H9 (cell line): ENCODE measurements around the gene APBB3. TPM values are rescaled to one million over a fixed set of nuclear protein-coding genes. Genes with fewer than 3 reads are reported as not detected.

ENCODE experiments used
- DNase-seq: peaks from one replicate; pipeline ENCODE4 v3.0.0-alpha.2; 2017
- H2AFZ ChIP-seq: one replicate; pipeline ENCODE4 v1.6.1; 2013; ENCODE audit warnings: mild to moderate bottlenecking, low read length, control low read depth, moderate library complexity
- H2AK5ac ChIP-seq: 2 replicates; pipeline ENCODE4 v1.6.1; 2013; ENCODE audit warnings: low read length, control low read depth, mixed read lengths; ENCODE audit not compliant: insufficient read length
- H2BK120ac ChIP-seq: one replicate; pipeline ENCODE4 v1.6.1; 2013; ENCODE audit warnings: low read depth, mild to moderate bottlenecking, low read length, control low read depth, inconsistent platforms; ENCODE audit not compliant: poor library complexity, severe bottlenecking
- H2BK12ac ChIP-seq: 2 replicates; pipeline ENCODE4 v1.6.1; 2013; ENCODE audit warnings: low read length, control low read depth, mixed read lengths, low read depth; ENCODE audit not compliant: insufficient read length
- H2BK15ac ChIP-seq: 2 replicates; pipeline ENCODE4 v1.6.1; 2013; ENCODE audit warnings: low read depth, low read length, control low read depth
- H2BK20ac ChIP-seq: one replicate; pipeline ENCODE4 v1.6.1; 2013; ENCODE audit warnings: low read depth, mild to moderate bottlenecking, low read length, control low read depth, inconsistent platforms; ENCODE audit not compliant: poor library complexity, severe bottlenecking
- H2BK5ac ChIP-seq: 2 replicates; pipeline ENCODE4 v1.6.1; 2013; ENCODE audit warnings: low read length, control low read depth, mixed read lengths; ENCODE audit not compliant: insufficient read length
- H3K14ac ChIP-seq: 2 replicates; pipeline ENCODE4 v1.6.1; 2013; ENCODE audit warnings: low read length, control low read depth; ENCODE audit not compliant: insufficient read depth
- H3K18ac ChIP-seq: 2 replicates; pipeline ENCODE4 v1.6.1; 2013; ENCODE audit warnings: low read depth, mild to moderate bottlenecking, mixed read lengths, low read length, control low read depth; ENCODE audit not compliant: insufficient read length
- H3K23ac ChIP-seq: 2 replicates; pipeline ENCODE4 v1.6.1; 2013; ENCODE audit warnings: low read length, control low read depth, mixed read lengths, low read depth; ENCODE audit not compliant: insufficient read length
- H3K23me2 ChIP-seq: 2 replicates; pipeline ENCODE4 v1.6.1; 2013; ENCODE audit warnings: low read depth, mild to moderate bottlenecking, mixed read lengths, low read length, control low read depth; ENCODE audit not compliant: insufficient read length, poor library complexity, severe bottlenecking
- H3K27ac ChIP-seq: 2 replicates; pipeline ENCODE4 v1.5.1; 2013; ENCODE audit warnings: low read length, control low read depth, mixed read lengths, low read depth; ENCODE audit not compliant: insufficient read length
- H3K27me3 ChIP-seq: 2 replicates; pipeline ENCODE4 v1.6.1; 2013; ENCODE audit warnings: low read length, control low read depth, inconsistent platforms; ENCODE audit not compliant: insufficient read depth
- H3K4ac ChIP-seq: 2 replicates; pipeline ENCODE4 v1.6.1; 2013; ENCODE audit warnings: low read depth, mild to moderate bottlenecking, control low read depth, inconsistent platforms, low read length, moderate library complexity
- H3K4me1 ChIP-seq: 2 replicates; pipeline ENCODE4 v1.6.1; 2013; ENCODE audit warnings: low read length, control low read depth, inconsistent platforms; ENCODE audit not compliant: insufficient read depth
- H3K4me2 ChIP-seq: 2 replicates; pipeline ENCODE4 v1.6.1; 2013; ENCODE audit warnings: low read length, control low read depth, mixed read lengths; ENCODE audit not compliant: insufficient read length, insufficient read depth
- H3K56ac ChIP-seq: 2 replicates; pipeline ENCODE4 v1.6.1; 2013; ENCODE audit warnings: low read depth, mild to moderate bottlenecking, mixed read lengths, low read length, control low read depth; ENCODE audit not compliant: insufficient read length
- H3K79me1 ChIP-seq: 2 replicates; pipeline ENCODE4 v1.6.1; 2013; ENCODE audit warnings: low read depth, mild to moderate bottlenecking, moderate library complexity, low read length, control low read depth, inconsistent platforms; ENCODE audit not compliant: insufficient read depth, poor library complexity, severe bottlenecking
- H3K79me2 ChIP-seq: 2 replicates; pipeline ENCODE4 v1.6.1; 2013; ENCODE audit warnings: low read length, control low read depth, inconsistent platforms; ENCODE audit not compliant: insufficient read depth
- H3K9ac ChIP-seq: 2 replicates; pipeline ENCODE4 v1.6.1; 2013; ENCODE audit warnings: low read length, control low read depth, mixed read lengths; ENCODE audit not compliant: insufficient read length; ENCODE audit errors: extremely low read depth
- H3K9me3 ChIP-seq: one replicate; pipeline ENCODE4 v1.6.1; 2013; ENCODE audit warnings: low read depth, low read length, inconsistent platforms; ENCODE audit not compliant: control insufficient read depth
- H3T11ph ChIP-seq: one replicate; pipeline ENCODE4 v1.6.1; 2013; ENCODE audit warnings: mild to moderate bottlenecking, low read length, control low read depth, inconsistent platforms
- H4K20me1 ChIP-seq: one replicate; pipeline ENCODE4 v1.6.1; 2013; ENCODE audit not compliant: control insufficient read depth, insufficient read length, insufficient read depth
- H4K5ac ChIP-seq: 2 replicates; pipeline ENCODE4 v1.6.1; 2013; ENCODE audit warnings: low read depth, mild to moderate bottlenecking, mixed read lengths, low read length, control low read depth; ENCODE audit not compliant: insufficient read length
- H4K8ac ChIP-seq: replicated peaks from 2 replicates; pipeline ENCODE4 v1.6.1; 2013; ENCODE audit warnings: low read length, control low read depth, mixed read lengths, low read depth; ENCODE audit not compliant: insufficient read length
- H4K91ac ChIP-seq: 2 replicates; pipeline ENCODE4 v1.6.1; 2013; ENCODE audit warnings: low read depth, mild to moderate bottlenecking, moderate library complexity, mixed read lengths, low read length, control low read depth; ENCODE audit not compliant: insufficient read length
- H3K27ac Mint-ChIP-seq, 3 experiments: 2 replicates in 2 of 3; 3 replicates in 1 of 3; pipeline ENCODE4 v1.8.0; 2020 to 2021; ENCODE audit warnings: mixed read lengths in 3 of 3, mild to moderate bottlenecking in 1 of 3, moderate library complexity in 1 of 3
- H3K27me3 Mint-ChIP-seq: 2 replicates; pipeline ENCODE4 v1.8.0; 2021; ENCODE audit warnings: low read depth, mild to moderate bottlenecking, moderate library complexity, mixed read lengths
- H3K36me3 Mint-ChIP-seq, 3 experiments: 2 replicates in 2 of 3; 3 replicates in 1 of 3; pipeline ENCODE4 v1.8.0; 2020 to 2021; ENCODE audit warnings: low read depth in 3 of 3, mixed read lengths in 3 of 3; ENCODE audit not compliant: insufficient read depth in 1 of 3
- H3K4me1 Mint-ChIP-seq, 2 experiments: 2 replicates each; pipeline ENCODE4 v1.8.0; 2020; ENCODE audit warnings: mixed read lengths in 2 of 2
- H3K4me3 Mint-ChIP-seq, 2 experiments: 2 replicates in 1 of 2; 3 replicates in 1 of 2; pipeline ENCODE4 v1.8.0; 2020 to 2021; ENCODE audit warnings: mild to moderate bottlenecking in 2 of 2, mixed read lengths in 2 of 2, moderate library complexity in 1 of 2
- H3K9me3 Mint-ChIP-seq, 2 experiments: 2 replicates in 1 of 2; 3 replicates in 1 of 2; pipeline ENCODE4 v1.8.0; 2020; ENCODE audit warnings: mild to moderate bottlenecking in 2 of 2, mixed read lengths in 2 of 2, moderate library complexity in 1 of 2
- WGBS: extraction: QIAGEN DNeasy Blood & Tissue Kit; methylation state at CpG from one replicate; pipeline ENCODE4 v1.1.7; 2013; ENCODE audit warnings: missing lambda C conversion rate, low lambda C conversion rate, mixed read lengths; ENCODE audit not compliant: insufficient read length; ENCODE audit errors: extremely low coverage; 5-methylcytosine and 5-hydroxymethylcytosine counted together
- total RNA-seq: library from RNA; stranded (reverse); gene quantifications from 2 replicates; pipeline ENCODE4 v1.2.1, GENCODE V29; 2021
- TF ChIP-seq, protein P1 (sequence below): fragments of 200-600 bp; sonication (generic); conservative IDR thresholded peaks from 3 replicates; pipeline ENCODE4 v1.8.0; 2021; ENCODE audit warnings: antibody characterized with exemption, mild to moderate bottlenecking

APBB3 gene
- total RNA-seq, 1 experiment from 2014 or later: 23.8 TPM

DNA sequence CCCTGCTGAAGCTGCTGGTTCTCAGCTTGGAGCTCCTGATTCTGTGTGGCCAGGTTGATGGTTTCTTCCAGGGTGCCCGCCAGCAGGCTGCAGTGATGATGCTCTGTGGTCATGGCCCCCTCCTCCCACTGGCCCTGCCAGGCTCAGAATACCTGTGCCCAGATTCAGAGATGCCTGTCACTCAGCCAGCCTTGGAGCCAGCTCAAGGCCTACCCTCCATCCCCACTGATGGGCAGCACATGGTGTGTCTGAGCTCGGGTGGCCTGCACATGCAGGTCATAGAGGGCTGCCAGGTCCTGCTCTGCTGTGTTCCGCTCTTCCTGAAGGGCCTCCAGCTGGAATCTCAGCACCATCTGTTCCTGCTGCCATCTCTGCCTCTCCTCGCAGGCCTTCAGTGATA, 5.7 kb upstream of the APBB3 start:
- H3K36me3 Mint-ChIP-seq: peaks cover 7 to 29% (median 22%) of the 10 kb centered on the region in 3 experiments
- no peak overlapping the region for H4K5ac ChIP-seq
- no peak overlapping the region for H3K14ac ChIP-seq
- no peak for DNase-seq
- H3K56ac ChIP-seq: no peak overlapping the region
- no peak overlapping the region for H2BK15ac ChIP-seq
- H3T11ph ChIP-seq: no peak overlapping the region
- no peaks in the 10 kb centered on the region; a peak in 2 of 5 replicates for H3K9me3 Mint-ChIP-seq
- no peak overlapping the region for H2BK5ac ChIP-seq
- no peak overlapping the region for H3K4me2 ChIP-seq
- H4K8ac ChIP-seq: no peak overlapping the region
- H4K20me1 ChIP-seq: no peaks in the 10 kb centered on the region
- no peak overlapping the region for H2BK120ac ChIP-seq
- no peak overlapping the region for H2AK5ac ChIP-seq
- no CpG with 5 or more reads among the region's 4 CpGs for WGBS
- H2AFZ ChIP-seq: no peak overlapping the region
- peaks cover 3% of the 10 kb centered on the region for H3K23me2 ChIP-seq
- H2BK12ac ChIP-seq: no peak overlapping the region
- H3K27me3 Mint-ChIP-seq: no peaks in the 10 kb centered on the region
- H2BK20ac ChIP-seq: no peak overlapping the region
- no peak overlapping the region for H3K23ac ChIP-seq
- H3K79me1 ChIP-seq: no peaks in the 10 kb centered on the region
- H3K27ac ChIP-seq: no peak overlapping the region
- no peaks in the 10 kb centered on the region for H3K79me2 ChIP-seq
- no peak overlapping the region for H4K91ac ChIP-seq
- H3K27ac Mint-ChIP-seq: no peak overlapping the region
- no peak overlapping the region for H3K9ac ChIP-seq
- H3K4me1 ChIP-seq: 0 out of 2 replicates have a peak, but pooled peaks cover 2% of the 10 kb centered on the region
- H3K9me3 ChIP-seq: no peaks in the 10 kb centered on the region
- H3K4ac ChIP-seq: no peak overlapping the region
- TF ChIP-seq, protein P1, sequence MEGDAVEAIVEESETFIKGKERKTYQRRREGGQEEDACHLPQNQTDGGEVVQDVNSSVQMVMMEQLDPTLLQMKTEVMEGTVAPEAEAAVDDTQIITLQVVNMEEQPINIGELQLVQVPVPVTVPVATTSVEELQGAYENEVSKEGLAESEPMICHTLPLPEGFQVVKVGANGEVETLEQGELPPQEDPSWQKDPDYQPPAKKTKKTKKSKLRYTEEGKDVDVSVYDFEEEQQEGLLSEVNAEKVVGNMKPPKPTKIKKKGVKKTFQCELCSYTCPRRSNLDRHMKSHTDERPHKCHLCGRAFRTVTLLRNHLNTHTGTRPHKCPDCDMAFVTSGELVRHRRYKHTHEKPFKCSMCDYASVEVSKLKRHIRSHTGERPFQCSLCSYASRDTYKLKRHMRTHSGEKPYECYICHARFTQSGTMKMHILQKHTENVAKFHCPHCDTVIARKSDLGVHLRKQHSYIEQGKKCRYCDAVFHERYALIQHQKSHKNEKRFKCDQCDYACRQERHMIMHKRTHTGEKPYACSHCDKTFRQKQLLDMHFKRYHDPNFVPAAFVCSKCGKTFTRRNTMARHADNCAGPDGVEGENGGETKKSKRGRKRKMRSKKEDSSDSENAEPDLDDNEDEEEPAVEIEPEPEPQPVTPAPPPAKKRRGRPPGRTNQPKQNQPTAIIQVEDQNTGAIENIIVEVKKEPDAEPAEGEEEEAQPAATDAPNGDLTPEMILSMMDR: no peak
- H3K4me1 Mint-ChIP-seq: peaks cover 6 to 10% of the 10 kb centered on the region in 2 experiments; a peak in 3 of 4 replicates
- H3K18ac ChIP-seq: no peak overlapping the region
- H3K4me3 Mint-ChIP-seq: no peak overlapping the region
- no peaks in the 10 kb centered on the region for H3K27me3 ChIP-seq
